Germinal center (tissue), 1 donor: ENCODE results near the gene GPR155.
"Not testable (repeated sequence)": the region's sequence is repeated elsewhere in the genome, so short reads cannot be mapped to it uniquely, and the experiment has no call there.

ENCODE experiments used
- DNase-seq: peaks from one replicate; pipeline ENCODE4 v3.0.0; 2012; ENCODE audit warnings: mixed read lengths, low spot score

Gene GPR155

DNA sequence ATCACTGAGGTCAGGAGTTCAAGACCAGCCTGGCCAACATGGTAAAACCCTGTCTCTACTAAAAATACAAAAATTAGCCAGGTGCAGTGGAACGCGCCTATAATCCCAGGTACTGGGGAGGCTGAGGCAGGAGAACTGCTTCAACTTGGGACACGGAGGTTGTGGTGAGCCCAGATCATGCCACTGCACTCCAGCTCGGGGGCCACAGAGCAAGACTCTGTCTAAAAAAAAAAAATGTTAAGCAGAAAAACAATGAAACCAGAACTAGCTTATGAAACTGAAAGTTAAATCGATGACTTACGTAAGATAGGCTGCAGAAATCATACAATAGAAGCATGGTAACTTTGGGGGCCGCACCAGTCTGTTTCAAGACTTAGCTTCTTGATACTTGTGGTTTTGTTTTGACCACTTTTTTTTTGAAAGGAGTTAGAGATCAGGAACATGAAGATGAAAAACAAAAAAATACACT, 6.2 kb upstream of the GPR155 start:
- peak; percentile 30 for DNase-seq

DNA sequence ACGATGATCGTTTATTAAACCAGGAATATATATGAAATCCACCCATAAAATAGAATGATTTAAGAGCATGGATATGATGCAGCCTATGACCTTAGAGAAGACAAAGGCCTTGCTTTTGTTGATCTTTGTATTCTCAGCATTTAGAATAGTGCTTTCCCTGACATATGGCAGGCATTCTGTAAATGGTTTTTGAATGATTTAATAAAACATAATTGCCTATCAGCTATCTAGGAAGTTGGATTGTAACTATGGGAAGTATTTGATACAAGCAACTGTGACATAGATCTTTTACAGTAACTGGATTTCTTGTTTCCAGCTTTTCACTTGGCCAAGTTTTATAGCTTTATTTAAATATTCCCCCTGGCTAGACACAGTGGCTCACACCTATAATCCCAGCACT, 5.1 kb upstream of the GPR155 start:
- no peak for DNase-seq

DNA sequence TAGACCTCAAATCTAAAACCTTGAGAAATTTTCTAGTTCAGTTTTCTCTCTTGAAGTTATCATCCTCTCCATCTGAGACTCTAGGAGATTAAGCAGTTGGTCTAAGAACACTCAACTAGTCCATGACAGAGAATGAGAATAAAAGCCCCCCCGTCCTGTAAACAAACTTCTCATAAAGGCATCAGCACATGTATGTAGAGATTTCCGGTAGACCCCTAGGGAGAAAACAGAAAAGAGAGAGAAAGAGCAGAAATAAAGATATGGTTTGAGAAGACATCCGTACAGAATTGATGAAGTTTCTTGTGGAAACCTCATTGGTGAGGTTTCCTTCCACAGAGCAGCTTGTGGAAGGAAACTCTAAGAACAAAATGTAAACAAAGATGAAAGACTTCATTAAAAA, 3.2 kb upstream of the GPR155 start:
- no peak for DNase-seq

DNA sequence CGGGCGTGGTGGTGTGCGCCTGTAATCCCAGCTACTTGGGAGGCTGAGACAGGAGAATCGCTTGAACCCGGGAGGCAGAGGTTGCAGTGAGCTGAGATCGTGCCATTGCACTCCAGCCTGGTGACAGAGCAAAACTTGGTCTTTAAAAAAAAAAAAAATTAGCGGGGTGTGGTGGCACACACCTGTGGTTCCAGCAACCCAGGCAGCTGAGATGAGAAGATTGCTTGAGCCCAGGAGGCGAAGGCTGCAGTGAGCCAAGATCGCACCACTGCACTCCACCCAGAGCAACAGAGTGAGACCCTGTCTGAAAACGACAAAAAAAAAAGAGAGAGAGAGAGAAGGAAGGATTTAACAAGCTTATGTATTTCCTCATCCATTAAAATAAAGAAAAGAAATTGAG, 2.7 kb upstream of the GPR155 start:
- not testable (repeated sequence) for DNase-seq

DNA sequence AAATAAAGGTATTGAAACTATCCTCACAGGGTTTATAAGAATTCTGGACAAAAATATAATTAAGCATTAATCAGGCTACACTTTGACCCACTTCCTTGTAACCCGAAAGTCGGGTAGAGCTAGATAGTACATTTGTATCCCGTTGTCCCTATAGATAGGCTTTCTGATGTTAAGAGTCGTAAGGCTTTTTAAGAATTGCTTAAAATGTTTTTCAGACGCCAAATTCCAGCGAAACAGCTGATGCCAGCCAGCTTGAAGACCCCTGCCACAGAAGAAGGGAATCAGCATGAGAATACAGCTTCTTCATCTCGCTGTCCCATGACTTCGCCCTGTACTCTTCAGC, 962 bp upstream of the GPR155 start:
- DNase-seq = no peak

DNA sequence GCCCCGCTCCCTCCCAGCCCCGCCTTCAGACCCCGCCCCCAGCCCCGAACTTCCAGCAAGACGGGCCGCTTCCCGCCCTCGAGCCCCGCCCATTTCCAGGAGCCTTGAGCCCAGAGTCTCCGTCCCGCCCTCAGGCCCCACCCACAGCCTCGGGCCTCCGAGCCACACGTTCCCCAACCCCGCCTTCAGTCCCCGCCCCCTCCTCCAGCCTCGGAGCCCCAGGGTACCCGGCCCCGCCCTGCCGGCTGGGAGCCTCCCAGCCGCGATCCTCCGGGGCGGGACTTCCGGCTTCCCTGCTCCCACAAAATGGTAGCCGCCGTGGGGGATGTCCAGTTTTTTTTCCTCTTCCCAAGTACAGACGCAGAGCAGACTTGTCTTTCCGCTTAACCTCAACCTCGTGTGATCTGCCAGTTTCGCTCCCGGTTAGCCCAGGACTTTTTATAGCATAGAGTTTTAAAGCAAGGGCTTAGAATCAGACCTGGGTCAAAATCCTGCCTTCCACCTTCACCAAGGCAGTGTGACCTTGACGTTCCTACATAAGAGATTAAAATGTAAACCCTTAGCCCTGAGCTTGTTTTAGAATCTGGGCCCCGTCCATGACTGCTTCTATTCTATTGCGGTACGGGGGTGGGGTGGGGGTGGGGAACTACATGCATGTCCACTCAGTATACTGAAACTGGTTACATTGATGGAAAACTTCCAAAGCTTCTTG, 435 bp upstream of the GPR155 start:
- peak; percentile 95 for DNase-seq

DNA sequence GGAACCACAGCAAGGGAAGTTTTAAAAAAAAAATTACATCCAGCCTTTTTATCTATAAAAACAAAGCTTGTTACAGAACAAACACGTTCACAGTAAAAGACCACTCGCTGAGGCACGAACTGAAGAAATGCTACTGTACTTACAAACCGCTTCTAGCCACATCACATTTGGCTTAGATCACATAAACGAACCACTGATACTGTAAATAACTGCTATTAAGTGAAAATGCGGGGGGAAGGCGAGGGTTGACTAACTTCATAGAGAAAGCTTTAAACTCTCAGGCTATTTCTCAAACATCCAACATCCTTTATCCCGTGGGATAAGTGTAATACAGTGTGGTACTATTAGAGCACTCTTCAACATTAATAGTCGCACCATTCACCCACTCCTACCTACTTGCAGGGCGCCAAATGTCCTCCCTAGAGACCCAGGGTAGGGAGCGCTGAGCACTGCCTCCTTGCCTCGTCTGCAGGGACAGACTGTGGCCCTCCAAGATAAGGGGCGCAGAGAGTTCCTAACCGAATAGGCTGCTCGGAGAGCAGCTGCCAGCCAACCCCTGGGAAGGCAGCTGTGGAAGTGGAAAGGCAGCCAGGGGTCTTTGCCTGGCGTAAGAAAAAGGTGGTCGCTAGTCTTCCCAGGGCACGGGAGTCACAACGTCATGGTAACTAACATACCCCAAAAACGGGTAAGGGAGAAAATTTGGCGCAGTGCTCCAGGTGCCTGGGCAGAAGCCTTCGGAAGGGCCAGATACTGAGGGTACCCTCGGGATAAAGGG, 854 bp downstream of the GPR155 start:
- DNase-seq = peak; percentile 13

DNA sequence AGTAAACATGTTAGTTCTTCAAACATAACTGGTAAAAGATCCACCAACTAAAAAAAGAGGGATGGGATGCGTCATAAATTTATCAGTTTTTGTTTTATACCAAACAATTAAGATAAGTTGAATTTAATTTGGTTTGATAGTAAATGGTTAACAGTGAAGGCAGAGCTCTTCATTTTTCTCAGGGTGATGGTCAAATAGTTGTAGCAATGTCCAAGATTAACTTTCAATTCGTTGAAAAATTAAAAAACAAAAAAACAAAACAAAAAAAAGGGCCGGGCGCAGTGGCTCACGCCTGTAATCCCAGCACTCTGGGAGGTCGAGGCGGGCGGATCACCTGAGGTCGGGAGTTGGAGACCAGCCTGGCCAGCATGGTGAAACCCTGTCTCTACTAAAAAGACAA, 1.8 kb downstream of the GPR155 start:
- not testable (repeated sequence) for DNase-seq

DNA sequence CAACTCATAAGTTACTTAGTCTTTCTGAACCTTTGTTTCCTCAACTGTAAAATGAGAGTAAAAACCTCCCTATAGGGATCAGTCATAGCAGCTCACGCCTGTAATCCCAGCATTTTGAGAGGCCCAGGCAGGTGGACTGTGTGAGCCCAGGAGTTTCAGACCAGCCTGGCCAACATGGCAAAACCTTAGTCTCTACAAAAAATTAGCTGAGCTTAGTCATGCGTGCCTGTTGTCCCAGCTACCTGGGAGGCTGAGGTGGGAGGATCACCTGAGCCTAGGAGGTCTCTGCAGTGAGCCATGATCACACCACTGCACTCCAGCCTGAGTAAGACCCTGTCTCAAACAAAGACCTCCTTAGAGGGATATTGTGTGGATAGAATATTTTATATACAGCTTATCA, 2.3 kb downstream of the GPR155 start:
- no peak for DNase-seq

DNA sequence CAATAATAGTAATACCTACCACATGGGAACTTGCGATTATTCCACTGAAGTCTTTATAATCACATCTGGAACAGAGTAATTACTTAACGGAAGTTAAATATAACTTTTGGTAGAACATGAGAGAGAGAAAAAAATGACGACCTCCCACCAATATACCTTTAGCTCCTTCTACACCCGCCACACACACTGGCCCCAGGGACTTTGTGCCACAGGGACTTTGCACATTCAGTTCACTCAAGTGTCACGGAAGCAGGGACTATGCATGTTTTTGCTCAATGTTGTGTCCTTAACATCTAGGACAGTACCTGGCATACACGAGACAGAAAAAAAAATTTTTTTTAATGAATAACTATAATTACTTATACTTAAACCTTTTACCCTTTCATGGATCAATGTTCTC, 4.0 kb downstream of the GPR155 start:
- DNase-seq = no peak

DNA sequence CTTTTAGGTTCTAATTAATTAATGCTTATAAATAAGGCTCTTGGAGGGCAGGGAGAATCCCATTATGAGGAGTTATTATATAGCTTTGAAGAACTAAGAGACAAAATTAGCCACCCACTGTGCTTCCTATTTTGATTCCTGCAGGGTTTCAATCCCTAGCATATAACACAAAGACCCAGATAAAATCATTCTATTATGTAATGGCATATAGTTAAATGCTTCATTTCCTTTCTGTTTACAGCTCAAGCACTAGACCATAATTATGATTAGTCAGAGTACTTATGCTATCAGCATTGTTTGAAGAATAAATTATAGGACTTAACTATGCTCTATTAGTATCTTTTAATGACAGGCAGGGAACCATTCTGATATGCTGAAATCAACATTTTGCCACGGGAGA, 9.1 kb downstream of the GPR155 start:
- no peak for DNase-seq

DNA sequence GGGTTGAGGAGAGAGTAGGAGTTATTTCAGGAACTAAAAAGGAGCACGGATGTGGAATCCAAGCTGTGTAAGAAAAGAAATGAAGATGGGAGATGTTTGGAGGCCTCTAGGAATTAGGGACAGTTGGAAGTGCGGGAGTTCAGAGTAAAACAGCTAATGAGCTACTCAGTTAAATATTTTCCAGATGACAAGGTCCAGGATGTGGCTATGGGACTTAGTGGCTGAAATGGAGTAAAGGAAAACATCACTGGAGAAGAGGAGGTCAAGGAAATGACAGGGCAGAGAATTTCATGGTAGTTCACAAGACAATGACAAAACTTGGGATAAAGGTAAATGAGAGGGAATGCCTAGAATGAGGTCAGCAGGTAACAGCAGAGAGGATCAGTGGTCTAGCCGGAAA, 13.0 kb downstream of the GPR155 start:
- no peak for DNase-seq

DNA sequence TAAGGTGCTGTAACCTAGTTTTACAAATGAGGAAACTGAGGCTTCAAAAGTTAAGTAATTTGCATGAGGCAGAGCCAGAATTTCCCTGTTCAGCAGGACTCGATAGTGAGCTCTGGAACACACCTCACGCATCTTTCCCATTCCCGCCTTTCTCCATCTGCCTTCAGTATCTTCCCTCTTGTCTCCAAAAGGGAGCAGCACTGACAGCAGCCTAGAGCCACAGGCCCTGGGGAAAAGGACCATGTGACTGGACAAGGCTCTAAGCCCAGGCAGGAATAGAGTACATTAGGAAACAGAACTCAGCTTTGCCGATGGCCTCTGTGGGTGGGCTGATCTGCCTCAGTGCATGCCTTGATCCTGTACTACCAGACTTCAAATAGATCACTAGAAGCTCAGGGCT, 21.5 kb downstream of the GPR155 start:
- DNase-seq = no peak

DNA sequence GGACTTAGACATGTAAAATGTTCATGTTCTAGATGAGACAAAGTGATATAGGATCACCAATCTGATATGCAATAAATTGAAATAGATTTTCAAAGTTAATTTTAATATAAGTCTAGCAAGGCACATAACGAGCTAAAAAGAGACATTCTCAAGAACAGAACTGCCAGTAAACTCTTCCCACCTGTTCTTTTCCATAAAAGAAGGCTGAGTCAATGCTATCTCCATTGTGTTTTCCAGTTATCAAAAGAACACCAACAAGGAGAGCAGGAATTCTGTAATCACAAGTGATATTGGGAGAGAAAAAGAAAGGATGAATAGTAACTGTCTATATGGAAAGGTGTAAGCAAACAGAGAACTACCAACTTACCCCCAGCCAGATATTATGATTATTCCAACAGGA, 25.6 kb downstream of the GPR155 start:
- DNase-seq = no peak

DNA sequence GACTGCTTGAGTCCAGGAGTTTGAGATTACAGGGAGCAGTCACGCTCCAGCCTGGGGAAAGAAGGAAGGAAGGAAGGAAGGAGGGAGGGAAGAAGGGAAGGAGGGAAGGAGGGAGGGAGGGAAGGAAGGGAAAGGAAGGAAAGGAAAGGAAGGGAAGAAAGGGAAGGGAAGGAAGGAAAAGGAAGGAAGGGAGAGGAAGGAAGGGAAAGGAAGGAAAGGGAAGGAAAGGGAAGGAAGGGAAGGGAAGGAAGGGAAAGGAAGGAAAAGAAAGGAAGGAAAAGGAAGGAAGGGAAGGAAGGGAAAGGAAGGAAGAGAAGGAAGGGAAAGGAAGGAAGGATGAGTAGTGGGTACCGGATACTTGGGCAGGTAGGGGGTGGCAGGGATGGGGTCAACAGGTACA, 32.3 kb downstream of the GPR155 start:
- DNase-seq = no peak

DNA sequence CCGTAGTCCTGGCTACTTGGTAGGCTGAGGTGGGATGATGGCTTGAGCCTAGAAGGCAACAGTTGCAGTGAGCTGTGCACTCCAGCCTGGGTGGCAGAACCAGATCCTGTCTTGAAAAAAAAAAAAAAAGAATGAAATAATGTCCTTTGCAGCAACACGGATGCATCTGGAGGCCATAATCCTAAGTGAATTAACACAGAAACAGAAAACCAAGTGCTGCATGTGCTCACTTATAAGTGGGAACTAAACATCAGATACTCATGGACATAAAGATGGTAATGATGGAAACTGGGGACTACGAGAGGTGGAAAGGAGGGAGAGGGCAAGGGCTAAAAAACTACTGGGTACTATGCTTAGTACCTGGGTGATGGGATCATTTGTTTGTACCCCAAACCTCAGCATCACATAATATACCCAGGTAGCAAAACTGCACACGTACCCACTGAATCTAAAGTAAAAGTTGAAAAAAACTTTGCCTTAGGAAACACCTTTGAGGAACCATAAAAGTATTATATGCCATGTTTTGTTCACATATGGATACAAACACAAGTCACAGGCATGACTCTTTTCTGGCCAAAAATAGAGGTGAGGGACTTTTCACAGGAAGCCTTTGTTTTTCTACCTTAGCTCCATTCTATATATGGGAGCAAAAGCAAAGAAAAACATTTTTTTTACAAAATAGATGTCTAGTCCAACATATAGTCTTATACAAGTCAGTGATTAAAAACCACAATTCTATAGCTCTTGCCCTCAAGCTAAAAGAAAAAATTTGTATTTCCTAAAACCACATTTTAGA, 36.6 kb downstream of the GPR155 start:
- DNase-seq = no peak

DNA sequence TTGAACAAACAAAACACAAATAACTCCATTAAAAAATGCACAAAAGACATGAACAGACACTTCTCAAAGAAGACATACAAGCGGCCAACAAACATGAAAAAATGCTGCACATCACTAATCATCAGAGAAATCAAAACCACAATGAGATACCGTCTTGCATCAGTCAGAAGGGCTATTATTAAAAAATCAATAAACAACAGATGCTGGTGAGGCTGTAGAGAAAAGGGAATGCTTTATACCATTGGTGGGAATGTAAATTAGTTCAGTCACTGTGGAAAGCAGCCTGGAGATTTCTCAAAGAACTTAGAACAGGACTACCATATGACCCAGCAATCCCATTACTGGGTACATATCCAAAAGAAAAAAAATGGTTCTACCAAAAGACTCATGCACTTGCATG, 37.8 kb downstream of the GPR155 start:
- no peak for DNase-seq

DNA sequence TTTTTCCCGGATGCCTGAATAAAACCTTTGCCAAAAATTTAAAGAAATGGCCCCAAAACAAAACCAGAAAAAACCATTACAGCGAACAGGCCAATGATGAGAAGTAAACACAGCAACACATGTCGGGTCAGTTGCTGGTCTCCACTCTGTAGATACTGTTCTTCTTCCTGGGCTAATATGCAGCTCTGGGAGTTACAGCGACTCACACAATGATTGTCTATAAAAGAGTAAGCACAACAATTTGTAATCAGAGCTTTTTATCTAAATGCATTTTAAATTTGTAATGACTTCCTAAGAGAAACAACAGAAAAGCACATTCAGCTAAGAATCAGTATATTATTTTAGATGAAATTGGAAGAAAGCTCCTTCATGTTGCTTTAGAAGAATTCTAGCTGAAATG, 40.3 kb downstream of the GPR155 start:
- no peak for DNase-seq

DNA sequence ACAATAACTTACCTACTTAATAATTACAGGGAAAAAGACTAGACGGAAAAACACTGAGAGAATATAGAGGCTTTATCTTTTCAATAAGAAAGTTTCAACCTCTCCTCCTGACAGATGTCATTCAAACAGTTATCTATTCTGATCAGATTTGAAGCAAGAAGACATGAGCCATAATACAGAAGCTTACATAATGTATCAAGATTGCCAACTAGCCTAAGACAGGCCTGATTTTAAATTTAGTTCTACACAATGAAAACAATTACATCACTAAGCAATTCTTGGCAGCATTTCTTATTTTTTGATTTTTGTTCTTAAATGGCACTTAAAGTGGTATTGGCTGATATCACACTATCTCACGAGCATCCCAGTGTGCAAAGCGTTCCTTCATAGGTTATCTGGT, 41.6 kb downstream of the GPR155 start:
- no peak for DNase-seq

DNA sequence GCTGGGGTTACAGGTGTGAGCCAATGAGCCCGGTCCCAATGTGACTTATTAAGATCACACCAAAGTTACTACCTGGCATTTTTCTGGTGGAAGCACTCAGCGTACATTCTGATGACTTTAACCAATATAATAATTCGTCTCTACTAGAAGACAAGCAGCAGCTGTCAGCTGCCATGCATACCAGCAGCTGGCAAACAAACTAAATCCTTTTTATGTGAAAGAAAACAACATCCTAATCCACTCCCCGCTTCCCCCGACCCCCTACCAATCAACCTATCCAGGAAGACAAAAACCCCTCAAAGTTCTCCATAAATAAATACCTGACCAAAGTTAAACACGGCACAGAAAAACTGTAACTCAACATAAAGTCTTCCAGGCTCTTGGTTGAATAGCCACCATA, 42.1 kb downstream of the GPR155 start:
- no peak for DNase-seq

DNA sequence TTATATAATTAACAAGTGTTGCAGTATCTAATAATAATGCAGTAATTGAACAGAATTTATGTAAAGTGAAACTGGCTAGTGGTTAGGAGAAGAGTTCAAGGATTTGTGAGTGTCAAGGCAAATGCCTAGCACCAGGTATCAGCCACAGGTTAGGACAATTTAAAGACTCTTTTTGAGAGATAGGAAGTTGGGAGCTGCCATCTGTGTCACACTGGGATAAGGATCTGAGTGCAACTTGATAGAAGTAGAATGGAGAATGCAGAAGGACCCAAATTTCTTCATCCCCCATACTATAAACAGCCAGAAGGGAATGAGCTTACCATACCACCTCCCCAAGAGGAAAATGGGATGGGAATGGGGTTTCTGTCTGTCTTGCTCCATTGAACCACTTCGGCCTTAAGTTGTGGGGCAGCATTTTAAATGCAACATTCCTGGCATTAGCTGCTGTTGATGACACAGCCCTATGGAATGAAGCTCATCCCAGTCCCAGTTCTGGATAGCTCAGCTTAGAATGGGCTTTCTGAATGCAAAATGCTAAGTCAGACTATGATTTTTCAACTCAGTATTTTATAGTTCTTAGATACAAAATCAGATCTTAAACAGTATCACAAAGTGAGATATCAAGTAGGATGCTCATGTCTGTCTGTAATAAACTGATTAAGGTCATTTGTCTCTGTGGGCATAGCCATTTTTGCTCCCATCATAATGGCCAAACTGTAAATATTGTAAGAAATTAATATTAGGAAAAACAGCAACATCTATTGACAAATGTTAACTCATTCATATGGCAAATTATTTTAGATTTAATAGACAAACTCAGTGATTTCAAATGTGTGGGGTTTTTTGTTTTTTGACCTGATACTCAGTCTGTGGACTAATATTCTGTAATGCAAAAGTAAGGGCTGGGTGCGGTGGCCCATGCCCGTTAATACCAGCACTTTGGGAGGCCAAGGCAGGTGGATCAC, 44.0 kb downstream of the GPR155 start:
- DNase-seq = no peak

DNA sequence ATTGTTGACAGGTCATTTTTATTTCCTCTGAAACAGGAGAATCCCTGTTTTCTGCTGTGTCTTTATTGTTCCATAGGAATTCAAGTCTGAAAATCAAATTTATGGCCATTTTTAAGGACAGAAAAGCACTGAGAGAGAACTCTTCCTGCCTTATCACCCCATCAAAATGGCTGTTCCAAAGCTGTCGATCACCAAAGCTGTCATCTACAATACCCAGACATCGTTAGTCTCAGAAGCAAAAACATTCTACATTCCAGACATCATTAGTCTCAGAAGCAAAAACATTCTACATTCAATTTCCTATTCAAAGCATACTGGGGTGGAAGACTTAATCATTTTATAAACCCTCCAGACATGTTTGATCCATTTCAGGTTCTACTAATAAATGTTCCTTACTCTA, 46.9 kb downstream of the GPR155 start:
- DNase-seq = no peak
